ENCODE data around the gene CNOT3.
"Not testable (repeated sequence)": the region's sequence is repeated elsewhere in the genome, so short reads cannot be mapped to it uniquely, and the experiment has no call there.

Gene CNOT3

GRCh38 chr19:54172471-54173358, 35.2 kb downstream of the CNOT3 start, which contains the start of gene TMC4:
Gene TMC4 (minus strand): TSS chr19:54173160. CDS start chr19:54173117, 43 bp downstream.
- DNase-seq = no peak

GRCh38 chr19:54173359-54173699, 35.8 kb downstream of the CNOT3 start:
- no peak for DNase-seq

- no peak for DNase-seq
Measured at GRCh38 chr19:54173951-54174834, 36.6 kb downstream of the CNOT3 start.

- no peak for DNase-seq
Measured at GRCh38 chr19:54178581-54179261, 41.2 kb downstream of the CNOT3 start.

- no peak for DNase-seq
Measured at GRCh38 chr19:54179262-54179852, 41.8 kb downstream of the CNOT3 start.

- DNase-seq = peak; percentile 31
Measured at GRCh38 chr19:54179921-54180461, 42.4 kb downstream of the CNOT3 start.

GRCh38 chr19:54180691-54181091, 43.1 kb downstream of the CNOT3 start:
- DNase-seq = no peak

DNA sequence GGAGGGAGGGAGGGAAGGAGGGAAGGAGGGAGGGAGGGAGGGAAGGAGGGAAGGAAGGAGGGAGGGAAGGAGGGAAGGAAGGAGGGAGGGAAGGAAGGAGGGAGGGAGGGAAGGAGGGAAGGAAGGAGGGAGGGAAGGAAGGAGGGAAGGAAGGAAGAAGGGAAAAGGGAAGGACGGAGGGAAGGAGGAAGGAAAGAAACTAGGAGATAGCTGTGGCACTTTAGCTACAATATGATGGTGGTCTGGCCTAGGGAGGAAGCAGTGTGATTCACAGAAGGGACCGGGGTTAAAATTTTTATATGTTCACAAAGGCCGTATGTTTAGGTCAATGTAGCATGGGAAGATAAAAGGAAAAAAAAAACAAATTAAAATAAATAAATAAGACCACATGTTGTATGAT, 44.3 kb downstream of the CNOT3 start:
- DNase-seq = not testable (repeated sequence)

GRCh38 chr19:54183431-54183830, 45.9 kb downstream of the CNOT3 start:
- no peak for DNase-seq

DNA sequence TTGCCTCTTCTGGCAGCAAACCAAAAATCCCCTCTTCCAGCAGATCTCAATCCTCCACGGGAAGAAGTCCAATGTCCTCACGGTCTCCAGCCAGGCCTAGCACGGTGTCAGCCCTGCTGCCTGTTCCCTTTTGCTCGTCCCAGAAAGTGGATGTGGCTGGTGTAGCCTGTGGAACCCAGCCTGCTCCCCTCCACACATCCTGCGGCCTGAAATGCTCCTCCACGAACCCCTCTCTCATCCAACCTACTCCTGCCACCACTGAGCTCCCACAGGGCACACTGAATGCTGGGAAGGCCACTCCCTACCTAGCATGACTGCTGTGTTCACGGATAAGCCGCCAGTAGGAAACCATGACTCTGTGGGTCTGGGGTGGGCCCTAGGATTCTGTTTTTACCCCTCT, 48.8 kb downstream of the CNOT3 start:
- no peak for DNase-seq

GRCh38 chr19:54186934-54187381, 49.4 kb downstream of the CNOT3 start:
- no peak for DNase-seq

- peak; percentile 60 for DNase-seq
Measured at GRCh38 chr19:54188215-54188871, 50.8 kb downstream of the CNOT3 start.

- DNase-seq = no peak
Measured at GRCh38 chr19:54189145-54189734, 51.7 kb downstream of the CNOT3 start, which contains the start of gene MBOAT7. Gene MBOAT7 (minus strand): TSS chr19:54189580. CDS start chr19:54188508, 1,072 bp downstream.

- DNase-seq = peak; percentile 100
Measured at GRCh38 chr19:54189735-54190502, 52.4 kb downstream of the CNOT3 start.

DNA sequence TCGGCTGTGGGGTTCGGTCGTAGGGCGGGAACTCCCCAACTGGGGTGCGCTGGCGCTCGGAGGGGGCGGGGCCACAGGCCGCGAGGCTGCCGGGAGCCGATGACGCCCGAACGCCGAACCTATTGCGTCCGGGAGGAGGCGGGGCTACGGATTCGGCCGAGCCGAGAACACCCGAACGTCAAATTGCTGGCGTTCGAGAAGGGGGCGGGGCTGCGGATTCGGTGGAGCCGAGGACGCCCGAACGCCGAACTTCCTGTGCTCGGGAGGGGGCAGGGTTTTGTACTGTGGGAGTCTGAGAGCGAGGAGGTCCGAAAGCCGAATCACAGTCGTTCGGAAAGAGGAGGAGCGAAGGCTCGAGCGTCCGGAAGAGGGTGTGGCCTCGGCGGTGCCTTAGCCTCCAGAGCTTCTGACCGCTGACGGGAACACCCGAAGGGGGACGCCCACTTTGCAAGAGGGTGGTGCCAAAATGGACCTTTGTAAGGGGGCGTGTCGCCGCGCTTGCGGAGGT, 53.0 kb downstream of the CNOT3 start:
- peak; percentile 99 for DNase-seq

DNA sequence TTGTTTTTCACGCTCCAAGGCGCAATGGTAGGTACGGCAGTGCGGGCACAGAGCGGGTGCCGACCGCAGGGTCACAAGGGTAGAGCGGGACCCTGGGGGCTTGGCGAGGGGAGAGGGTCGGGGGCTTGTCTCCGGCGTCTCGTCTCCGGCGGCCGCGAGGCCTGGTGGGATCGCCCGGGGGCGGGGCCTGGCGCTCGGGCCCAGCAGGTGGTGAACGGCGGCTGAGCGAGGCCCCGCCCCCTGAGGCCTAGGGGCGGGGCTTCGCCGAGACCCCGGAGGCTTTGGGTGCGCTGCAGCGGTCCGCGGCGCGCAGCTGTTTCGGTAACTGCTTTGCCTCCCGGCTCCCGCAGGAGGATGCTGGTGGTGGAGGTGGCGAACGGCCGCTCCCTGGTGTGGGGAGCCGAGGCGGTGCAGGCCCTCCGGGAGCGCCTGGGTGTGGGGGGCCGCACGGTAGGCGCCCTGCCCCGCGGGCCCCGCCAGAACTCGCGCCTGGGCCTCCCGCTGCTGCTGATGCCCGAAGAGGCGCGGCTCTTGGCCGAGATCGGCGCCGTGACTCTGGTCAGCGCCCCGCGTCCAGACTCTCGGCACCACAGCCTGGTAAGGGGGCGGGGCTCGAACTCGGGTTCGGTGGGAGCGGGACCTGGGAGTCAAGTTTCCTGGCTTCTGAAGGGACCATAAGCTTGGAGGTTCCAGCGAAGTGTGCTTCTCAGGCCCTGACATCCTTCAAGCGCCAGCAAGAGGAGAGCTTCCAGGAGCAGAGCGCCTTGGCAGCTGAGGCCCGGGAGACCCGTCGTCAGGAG, 53.6 kb downstream of the CNOT3 start, which contains the start of gene TSEN34:
TSEN34 (plus strand) TSS at position 298 of the 800 bp plus-strand sequence; CDS start at position 355, 57 bp downstream.
- no peak for DNase-seq

GRCh38 chr19:54191811-54192453, 54.4 kb downstream of the CNOT3 start:
- no peak for DNase-seq

- no peak for DNase-seq
Measured at GRCh38 chr19:54193011-54193410, 55.4 kb downstream of the CNOT3 start.

- DNase-seq = not testable (repeated sequence)
Measured at GRCh38 chr19:54194463-54194862, 56.9 kb downstream of the CNOT3 start.

All from fibroblast of skin of right quadriceps (primary cell).